HL-60/S4 (cell line): ENCODE data around the gene WDR90.

Experiments
- in situ Hi-C: fragments of 300-500 bp; cut with MboI; formaldehyde crosslinking; loops from 2 replicates; pipeline ENCODE4 v1.14.3; 2022; ENCODE audit warnings: low sequenced_read_pairs

The WDR90 gene

GRCh38 chr16:674214-674881, 25.2 kb downstream of the WDR90 start:
- in situ Hi-C loops = no loop called here

DNA sequence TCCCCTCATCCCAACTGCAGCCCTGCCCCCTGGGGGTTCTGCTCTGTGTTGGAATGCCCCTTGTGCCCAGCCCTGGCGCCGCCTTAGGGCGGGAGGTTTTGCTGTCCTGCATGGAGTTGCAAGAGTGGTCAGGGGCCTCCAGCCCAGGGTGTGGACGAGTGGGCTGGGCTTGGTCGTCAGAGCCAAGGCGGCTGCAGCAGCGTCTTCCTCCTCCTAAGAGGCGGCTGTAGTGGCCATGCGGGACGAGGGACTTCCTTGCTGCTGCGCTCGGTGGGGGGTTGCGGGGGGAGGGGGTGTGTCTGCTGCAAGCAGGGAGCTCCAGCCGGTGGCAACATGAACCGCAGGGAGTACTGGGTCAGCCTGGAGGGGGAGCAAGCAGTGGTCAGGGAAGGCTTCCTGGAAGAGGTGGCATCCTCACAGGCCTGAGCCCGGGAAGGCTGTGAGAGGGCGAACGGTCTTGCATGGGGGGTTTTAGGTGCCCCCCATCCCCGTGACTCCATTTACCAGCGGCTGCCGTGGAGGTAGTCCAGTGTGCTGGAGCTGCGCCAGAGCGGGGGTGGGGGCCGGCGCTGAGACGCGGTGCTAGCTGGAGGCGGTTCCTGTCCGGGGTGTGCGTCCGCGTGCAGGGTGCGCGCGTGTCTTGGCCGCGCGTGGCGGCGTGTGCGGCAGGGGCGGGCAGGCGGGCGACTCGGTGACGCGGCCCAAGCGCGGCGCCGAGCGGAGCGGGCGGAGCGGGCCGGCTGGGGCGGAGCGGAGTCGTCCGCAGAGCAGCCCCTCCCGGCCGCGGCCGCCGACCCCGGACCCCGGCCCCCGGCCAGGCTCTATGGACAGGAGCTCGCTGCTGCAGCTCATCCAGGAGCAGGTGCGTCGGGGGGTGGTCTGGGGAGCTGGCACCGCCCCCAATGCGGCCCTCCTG, 26.1 kb downstream of the WDR90 start, which contains the start of gene RHBDL1:
TSS of gene RHBDL1 (plus strand) at position 704 of the 916 bp plus-strand sequence. CDS start at position 824, 120 bp downstream.
- in situ Hi-C loops = no loop called here

GRCh38 chr16:675884-676564, 26.9 kb downstream of the WDR90 start:
- in situ Hi-C loops = no loop called here

DNA sequence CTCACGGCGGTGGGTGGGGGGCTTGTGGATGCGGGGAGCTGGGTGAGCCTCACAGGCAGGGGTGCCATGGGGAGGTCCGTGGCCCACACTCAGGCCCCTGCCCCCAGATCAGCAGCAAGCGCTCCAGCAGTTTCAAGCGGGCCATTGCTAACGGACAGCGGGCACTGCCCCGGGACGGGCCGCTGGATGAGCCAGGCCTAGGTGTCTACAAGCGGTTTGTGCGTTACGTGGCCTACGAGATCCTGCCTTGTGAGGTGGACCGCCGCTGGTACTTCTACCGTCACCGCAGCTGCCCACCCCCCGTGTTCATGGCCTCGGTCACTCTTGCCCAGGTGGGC, 27.4 kb downstream of the WDR90 start:
- in situ Hi-C loops = no loop called here

DNA sequence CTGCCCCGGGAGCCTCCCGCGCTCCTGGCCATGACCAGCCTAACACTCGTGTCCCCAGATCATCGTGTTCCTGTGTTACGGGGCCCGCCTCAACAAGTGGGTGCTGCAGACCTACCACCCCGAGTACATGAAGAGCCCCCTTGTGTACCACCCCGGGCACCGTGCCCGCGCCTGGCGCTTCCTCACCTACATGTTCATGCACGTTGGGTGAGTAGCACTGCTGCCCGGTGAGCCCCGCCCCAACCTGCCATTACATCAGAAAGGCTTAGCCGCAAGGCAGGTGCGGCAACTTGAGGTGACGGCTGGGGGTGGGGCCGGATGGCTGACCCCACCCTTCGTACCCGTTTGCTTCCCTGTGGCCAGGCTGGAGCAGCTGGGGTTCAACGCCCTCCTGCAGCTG, 27.7 kb downstream of the WDR90 start:
- in situ Hi-C loops = no loop called here

DNA sequence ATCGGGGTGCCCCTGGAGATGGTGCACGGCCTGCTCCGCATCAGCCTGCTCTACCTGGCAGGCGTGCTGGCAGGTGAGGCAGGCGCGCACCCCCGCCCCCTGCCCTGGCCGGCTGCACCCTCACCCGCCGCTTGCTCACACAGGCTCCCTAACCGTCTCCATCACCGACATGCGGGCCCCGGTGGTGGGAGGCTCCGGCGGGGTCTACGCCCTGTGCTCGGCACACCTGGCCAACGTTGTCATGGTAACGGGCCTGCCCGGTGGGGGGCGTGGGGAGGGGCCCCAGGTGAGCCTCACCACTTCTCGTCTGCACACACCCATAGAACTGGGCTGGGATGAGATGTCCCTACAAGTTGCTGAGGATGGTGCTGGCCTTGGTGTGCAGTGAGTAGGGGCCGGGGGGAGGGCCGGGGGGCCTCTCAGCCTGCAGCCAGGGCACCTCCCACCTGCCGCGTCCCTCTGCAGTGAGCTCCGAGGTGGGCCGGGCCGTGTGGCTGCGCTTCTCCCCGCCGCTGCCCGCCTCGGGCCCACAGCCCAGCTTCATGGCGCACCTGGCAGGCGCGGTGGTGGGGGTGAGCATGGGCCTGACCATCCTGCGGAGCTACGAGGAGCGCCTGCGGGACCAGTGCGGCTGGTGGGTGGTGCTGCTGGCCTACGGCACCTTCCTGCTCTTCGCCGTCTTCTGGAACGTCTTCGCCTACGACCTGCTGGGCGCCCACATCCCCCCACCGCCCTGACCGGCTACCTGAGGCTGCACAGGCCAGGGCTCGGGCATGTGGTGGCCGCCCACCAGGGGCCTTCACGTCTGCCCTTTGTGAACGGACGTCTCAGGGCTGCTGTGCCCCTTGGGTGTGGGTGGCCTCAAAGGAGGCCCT, 28.4 kb downstream of the WDR90 start:
- in situ Hi-C loops = no loop called here

DNA sequence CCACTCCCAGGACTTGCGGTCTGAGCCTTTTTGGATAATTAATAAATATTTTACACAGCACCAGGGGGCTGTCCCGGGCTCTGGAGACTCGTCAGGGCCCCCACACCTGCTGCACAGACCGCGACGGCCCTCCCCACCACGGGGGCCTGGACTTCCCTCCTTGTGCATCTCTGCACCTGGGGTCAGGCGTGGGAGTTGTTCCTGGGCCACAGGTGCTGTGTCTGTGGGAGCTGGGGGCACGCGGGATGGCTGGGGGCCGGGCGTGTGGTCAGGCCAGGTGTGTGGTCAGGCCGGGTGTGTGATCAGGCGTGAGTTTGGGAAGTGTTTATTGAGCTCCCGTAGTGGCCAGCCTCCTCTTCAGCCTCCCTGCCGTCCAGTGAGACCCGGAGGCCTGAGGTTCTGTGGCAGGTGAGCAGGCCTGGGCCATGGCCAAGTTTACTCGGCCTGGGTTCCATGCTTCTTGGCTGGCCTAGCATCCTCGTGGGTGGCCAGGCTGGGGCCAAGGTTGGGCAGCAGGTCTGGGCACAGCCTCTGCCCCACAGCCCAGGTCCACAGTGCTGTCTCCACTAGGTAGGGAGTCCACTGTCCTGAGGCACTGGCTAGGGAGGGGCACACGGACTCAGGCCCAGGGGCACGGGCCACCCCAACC, 29.2 kb downstream of the WDR90 start:
- in situ Hi-C loops = no loop called here

GRCh38 chr16:678858-679813, 30.0 kb downstream of the WDR90 start:
- in situ Hi-C loops = no loop called here

DNA sequence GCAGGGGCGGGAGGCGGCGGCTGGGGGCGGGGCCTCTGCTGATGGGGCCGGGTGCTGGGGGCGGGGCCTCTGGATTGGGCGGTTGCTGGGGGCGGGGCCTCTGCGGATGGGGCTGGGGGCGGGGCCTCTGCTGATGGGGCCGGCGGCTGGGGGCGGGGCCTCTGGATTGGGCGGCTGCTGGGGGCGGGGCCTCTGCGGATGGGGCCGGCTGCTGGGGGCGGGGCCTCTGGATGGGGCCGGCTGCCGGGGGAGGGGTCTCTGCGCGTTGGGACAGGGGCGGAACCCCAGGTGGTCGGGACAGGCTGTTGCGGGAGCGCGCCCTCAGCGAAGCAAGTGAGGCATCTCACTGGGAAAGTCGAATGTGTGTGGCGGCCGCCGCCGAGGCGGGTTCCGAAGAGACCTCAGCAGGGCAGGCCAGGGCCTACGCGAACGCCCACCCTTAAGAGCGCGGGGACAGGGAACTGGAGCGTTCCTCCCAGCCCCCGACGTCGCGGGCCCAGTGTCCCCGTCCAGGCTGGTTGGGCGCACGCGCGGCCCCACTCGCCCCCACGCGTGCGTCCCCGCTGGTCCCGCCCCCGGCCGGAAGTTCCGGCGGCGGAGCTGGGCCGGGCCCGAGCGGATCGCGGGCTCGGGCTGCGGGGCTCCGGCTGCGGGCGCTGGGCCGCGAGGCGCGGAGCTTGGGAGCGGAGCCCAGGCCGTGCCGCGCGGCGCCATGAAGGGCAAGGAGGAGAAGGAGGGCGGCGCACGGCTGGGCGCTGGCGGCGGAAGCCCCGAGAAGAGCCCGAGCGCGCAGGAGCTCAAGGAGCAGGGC, 30.9 kb downstream of the WDR90 start, which contains the start of gene STUB1:
TSS of gene STUB1 (plus strand) at position 597 of the 811 bp plus-strand sequence. CDS start at position 713, 116 bp downstream.
- in situ Hi-C loops = no loop called here

DNA sequence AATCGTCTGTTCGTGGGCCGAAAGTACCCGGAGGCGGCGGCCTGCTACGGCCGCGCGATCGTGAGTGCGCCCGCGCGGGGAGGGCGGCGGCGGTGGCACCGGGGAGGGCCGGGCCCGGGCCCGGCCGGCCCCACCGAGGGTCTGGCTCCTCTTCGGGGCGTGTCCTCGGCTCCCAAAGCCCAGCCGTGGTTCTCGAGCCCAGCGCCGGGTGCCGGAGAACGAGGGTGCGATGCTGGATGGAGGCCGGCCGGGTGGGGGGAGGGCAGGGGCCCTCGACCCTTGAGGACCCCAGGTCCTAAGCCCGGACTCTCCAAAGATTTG, 31.4 kb downstream of the WDR90 start:
- in situ Hi-C loops = no loop called here

- in situ Hi-C loops = no loop called here
Measured at GRCh38 chr16:680967-681745, 32.0 kb downstream of the WDR90 start.

DNA sequence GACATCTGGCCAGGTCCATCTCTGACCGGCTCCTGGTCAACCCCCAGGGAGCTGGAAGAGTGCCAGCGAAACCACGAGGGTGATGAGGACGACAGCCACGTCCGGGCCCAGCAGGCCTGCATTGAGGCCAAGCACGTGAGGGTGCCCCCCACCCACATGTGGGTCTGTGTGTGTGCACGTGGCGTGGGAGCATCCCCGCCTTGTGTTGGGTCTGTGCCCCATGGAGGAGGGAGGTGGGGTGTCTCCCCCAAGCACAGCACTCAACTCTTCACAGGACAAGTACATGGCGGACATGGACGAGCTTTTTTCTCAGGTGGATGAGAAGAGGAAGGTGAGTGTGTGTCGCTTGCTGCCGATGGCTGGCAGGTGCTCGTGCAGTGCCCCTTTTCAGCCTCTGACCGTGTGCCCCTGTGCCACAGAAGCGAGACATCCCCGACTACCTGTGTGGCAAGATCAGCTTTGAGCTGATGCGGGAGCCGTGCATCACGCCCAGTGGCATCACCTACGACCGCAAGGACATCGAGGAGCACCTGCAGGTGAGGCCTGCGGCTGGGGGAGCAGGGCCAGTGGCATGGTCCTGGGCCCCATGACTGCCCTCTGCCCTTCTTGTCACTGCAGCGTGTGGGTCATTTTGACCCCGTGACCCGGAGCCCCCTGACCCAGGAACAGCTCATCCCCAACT, 32.7 kb downstream of the WDR90 start:
- in situ Hi-C loops = no loop called here

DNA sequence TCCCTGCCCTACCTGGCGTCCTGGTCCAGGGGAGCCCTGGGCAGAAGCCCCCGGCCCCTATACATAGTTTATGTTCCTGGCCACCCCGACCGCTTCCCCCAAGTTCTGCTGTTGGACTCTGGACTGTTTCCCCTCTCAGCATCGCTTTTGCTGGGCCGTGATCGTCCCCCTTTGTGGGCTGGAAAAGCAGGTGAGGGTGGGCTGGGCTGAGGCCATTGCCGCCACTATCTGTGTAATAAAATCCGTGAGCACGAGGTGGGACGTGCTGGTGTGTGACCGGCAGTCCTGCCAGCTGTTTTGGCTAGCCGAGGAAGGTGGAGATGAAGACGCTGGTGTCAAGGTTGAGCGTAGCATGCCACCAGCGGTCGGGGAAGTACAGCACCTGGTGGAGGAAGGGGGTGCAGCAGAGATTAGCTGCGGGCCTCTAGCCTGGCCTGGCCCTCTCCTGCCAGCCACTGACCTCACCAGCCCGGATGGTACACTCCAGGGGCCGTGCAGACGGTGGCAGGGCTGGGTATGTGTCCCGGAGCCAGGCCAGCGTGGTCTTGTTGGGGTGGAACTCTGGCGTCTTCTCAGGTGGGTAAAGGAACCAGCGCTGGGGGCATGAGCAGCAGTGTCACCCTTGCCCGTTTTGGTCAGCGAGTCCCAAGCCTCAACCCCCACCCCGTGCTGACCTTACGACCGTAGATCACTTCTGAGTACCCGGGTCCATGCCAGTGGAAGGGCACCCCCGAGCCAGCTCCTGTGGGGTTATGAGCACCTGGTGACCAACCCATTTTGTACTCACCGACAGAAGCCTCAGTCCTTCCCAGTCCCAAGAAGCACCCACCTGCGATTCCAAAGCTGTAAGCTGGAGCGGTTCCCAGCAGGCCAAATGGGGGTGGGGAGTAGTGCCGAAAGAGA, 33.6 kb downstream of the WDR90 start:
- in situ Hi-C loops = no loop called here

- in situ Hi-C loops = no loop called here
Measured at GRCh38 chr16:683396-684070, 34.4 kb downstream of the WDR90 start.

DNA sequence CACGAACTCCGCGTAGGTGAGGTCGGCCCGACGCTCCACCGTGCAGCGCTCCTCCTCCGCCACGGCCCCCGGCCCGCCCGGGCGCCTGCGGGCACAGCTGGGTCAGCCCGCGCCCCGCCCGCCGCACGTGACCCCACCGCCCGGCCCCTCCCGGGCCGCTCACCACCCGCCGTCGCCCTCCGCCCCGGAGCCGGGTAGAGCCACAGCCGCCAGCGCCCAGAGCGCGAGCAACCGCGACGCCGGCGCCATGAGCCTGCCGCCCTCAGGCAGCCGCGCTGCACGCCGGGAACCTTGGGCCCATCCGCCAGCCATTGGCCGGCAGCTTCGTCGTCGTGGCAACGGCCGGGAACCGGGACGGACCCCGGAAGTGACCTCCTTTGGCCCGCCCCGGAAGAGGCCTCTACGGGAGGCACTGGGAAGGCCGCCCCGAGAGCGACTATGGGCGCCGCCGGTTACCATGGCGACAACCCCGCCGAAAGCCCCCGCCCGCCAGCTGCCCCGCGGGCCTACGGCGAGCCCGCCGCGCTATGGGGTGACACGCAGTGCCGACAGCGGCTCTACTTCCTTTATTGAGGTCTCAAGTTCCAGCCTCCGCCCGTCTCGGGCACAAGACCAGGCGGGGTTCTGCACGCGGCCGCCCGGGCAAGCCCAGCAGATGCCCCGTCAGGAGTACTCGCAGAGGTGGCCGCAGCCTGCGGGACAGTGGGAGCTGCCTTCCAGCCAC, 35.1 kb downstream of the WDR90 start, which contains the start of gene JMJD8:
TSS of gene JMJD8 (minus strand) at position 264 of the 724 bp plus-strand sequence. CDS start at position 249, 15 bp downstream.
- in situ Hi-C loops = no loop called here
